A673 (cell line): ENCODE data around the gene GABRG2.

Experiments used
- EZH2 ChIP-seq: fragments of 200-600 bp; sonication (generic); IDR thresholded peaks from 2 replicates; pipeline ENCODE4 v1.6.1; 2017; ENCODE audit warnings: borderline replicate concordance, low read depth, mild to moderate bottlenecking, mixed read lengths, antibody characterized with exemption, low read length; ENCODE audit not compliant: poor library complexity, severe bottlenecking
- TF ChIP-seq, protein P1 (sequence below): fragments of 300-800, 200-600 bp; sonication (generic); conservative IDR thresholded peaks from 2 replicates; pipeline ENCODE4 v1.5.1; 2017; ENCODE audit warnings: low read depth, mild to moderate bottlenecking, antibody characterized with exemption, low read length, moderate library complexity, mixed read lengths

DNA sequence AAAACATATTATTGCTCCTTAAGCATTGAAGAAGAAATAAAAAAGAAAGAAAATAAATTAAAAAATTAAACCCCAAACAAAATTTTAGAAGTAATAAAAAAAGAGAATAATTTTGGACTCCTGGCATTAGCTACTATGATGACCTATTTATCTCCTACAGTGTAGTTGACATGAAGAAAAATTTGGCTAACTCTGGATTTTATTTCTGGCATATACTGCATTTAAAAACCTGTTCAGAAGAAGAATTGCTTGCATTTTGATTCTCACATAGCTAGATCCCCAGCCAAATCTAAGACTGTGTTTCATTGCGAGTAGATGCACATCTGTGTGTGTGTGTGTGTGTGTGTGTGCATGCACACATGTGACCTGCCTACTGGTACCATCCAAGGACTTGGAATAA lies 30.1 kb upstream of the GABRG2 start:
- TF ChIP-seq, protein P1, sequence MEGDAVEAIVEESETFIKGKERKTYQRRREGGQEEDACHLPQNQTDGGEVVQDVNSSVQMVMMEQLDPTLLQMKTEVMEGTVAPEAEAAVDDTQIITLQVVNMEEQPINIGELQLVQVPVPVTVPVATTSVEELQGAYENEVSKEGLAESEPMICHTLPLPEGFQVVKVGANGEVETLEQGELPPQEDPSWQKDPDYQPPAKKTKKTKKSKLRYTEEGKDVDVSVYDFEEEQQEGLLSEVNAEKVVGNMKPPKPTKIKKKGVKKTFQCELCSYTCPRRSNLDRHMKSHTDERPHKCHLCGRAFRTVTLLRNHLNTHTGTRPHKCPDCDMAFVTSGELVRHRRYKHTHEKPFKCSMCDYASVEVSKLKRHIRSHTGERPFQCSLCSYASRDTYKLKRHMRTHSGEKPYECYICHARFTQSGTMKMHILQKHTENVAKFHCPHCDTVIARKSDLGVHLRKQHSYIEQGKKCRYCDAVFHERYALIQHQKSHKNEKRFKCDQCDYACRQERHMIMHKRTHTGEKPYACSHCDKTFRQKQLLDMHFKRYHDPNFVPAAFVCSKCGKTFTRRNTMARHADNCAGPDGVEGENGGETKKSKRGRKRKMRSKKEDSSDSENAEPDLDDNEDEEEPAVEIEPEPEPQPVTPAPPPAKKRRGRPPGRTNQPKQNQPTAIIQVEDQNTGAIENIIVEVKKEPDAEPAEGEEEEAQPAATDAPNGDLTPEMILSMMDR = no peak
- TF ChIP-seq EZH2 = no peak
